ENCODE data around the gene MAP2.

DNA sequence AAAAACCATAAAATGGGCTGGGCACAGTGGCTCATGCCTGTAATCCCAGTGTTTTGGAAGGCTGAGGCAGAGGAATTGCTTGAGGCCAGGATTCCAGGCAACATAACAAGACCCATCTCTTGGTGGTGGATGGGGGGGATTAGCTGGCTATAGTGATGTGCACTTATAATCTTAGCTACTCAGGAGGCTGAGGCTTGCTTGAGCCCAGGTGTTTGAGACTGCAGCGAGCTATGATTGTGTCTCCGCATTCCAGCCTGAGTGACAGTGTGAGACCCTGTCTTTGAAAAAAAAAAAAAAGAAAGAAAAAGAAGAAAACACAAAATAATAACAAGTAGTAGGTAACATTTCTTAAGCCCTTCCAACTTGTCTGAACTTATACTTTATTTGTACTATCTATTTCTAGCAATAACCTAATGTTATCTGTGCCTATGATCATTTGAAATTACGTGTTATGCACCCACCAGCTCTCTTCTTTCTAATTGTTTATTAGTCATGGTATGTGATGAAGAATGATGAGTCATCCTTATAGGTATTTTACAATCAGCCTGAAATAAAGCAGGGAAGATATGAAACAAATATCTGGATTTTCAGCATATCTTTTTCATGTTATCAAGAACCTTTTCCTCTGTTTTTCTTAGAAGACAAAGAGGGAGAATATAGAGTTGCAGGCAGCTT, 218.4 kb downstream of the MAP2 start:
- TF ChIP-seq SMC3 (IDR thresholded peaks at IDR 0.05; ENCODE audit: low read length) (no peak), NFE2L2 (IDR thresholded peaks at IDR 0.05; ENCODE audit: low read length) (peak; percentile 84), NR0B2 (CRISPR knock-in tag; IDR thresholded peaks at IDR 0.05) (no peak), TCF12 (IDR thresholded peaks at IDR 0.05) (no peak), TCF12 (CRISPR knock-in tag; IDR thresholded peaks at IDR 0.05) (no peak), ZNF7 (CRISPR knock-in tag; IDR thresholded peaks at IDR 0.05) (no peak), BHLHE40 (IDR thresholded peaks at IDR 0.05; ENCODE audit: low read length) (no peak), MYC (CRISPR knock-in tag; IDR thresholded peaks at IDR 0.05; ENCODE audit: borderline replicate concordance) (no peak)

Measured in HepG2 (cell line).